ENCODE measurements around the gene SIX6. TPM values are rescaled to one million over a fixed set of nuclear protein-coding genes. Genes with fewer than 3 reads are reported as not detected.

SIX6 gene
- total RNA-seq, 3 donors from 2014 or later: not detected

GRCh38 chr14:60510951-60511599 is 2.1 kb downstream of the SIX6 start:
- no peak overlapping the region for H3K4me3 ChIP-seq
- no peaks in the 10 kb centered on the region for H3K36me3 ChIP-seq (ENCODE audit: low read depth)
- TF ChIP-seq CTCF (IDR thresholded peaks at IDR 0.05): no peak
- ATAC-seq (no peak), DNase-seq (no peak)
- H3K4me1 ChIP-seq (ENCODE audit: low read depth): peaks cover 3% of the 10 kb centered on the region
- intact Hi-C loops (cut with DNase I, micrococcal nuclease): no loop called here
- no peaks in the 10 kb centered on the region for H3K9me3 ChIP-seq

GRCh38 chr14:60512126-60512525 is 3.2 kb downstream of the SIX6 start:
- no peak for DNase-seq
- Histone ChIP-seq H3K9me3 (no peaks in the 10 kb centered on the region), H3K4me3 (no peak overlapping the region), H3K4me1 (ENCODE audit: low read depth) (peaks cover 3% of the 10 kb centered on the region), H3K36me3 (ENCODE audit: low read depth) (no peaks in the 10 kb centered on the region)
- ATAC-seq: no peak
- intact Hi-C loops (cut with DNase I, micrococcal nuclease): no loop called here
- no peak for TF ChIP-seq CTCF (IDR thresholded peaks at IDR 0.05)

GRCh38 chr14:60512973-60513571 is 4.1 kb downstream of the SIX6 start:
- DNase-seq (no peak), ATAC-seq (no peak)
- Histone ChIP-seq H3K36me3 (ENCODE audit: low read depth) (no peaks in the 10 kb centered on the region), H3K4me3 (no peak overlapping the region), H3K9me3 (no peaks in the 10 kb centered on the region), H3K4me1 (ENCODE audit: low read depth) (peaks cover 3% of the 10 kb centered on the region)
- TF ChIP-seq CTCF (IDR thresholded peaks at IDR 0.05): no peak
- intact Hi-C loops (cut with DNase I, micrococcal nuclease): no loop called here

GRCh38 chr14:60514378-60514740 is 5.4 kb downstream of the SIX6 start:
- Histone ChIP-seq H3K9me3 (no peaks in the 10 kb centered on the region), H3K36me3 (ENCODE audit: low read depth) (no peaks in the 10 kb centered on the region), H3K4me3 (no peak overlapping the region), H3K4me1 (ENCODE audit: low read depth) (peaks cover 3% of the 10 kb centered on the region)
- ATAC-seq (no peak), DNase-seq (no peak)
- no peak for TF ChIP-seq CTCF (IDR thresholded peaks at IDR 0.05)
- intact Hi-C loops (cut with DNase I, micrococcal nuclease): no loop called here

- ATAC-seq: peak; percentile 39
- Histone ChIP-seq H3K9me3 (no peaks in the 10 kb centered on the region), H3K4me1 (ENCODE audit: low read depth) (peaks cover 3% of the 10 kb centered on the region), H3K4me3 (no peak overlapping the region), H3K36me3 (ENCODE audit: low read depth) (no peaks in the 10 kb centered on the region)
- peak in 1 of 3 donors; percentile 3 for DNase-seq
- no peak for TF ChIP-seq CTCF (IDR thresholded peaks at IDR 0.05)
- intact Hi-C loops (cut with DNase I, micrococcal nuclease): no loop called here
Observed at GRCh38 chr14:60514741-60515491, 6.0 kb downstream of the SIX6 start.
